Left ventricle myocardium superior (tissue), 1 donor: Measurements from ENCODE around the gene CAMKK2. TPM values are rescaled to one million over a fixed set of nuclear protein-coding genes. Genes with fewer than 3 reads are reported as not detected.
"Not testable (repeated sequence)": the region's sequence is repeated elsewhere in the genome, so short reads cannot be mapped to it uniquely, and the experiment has no call there.

Experiments
- ATAC-seq: fragments of 200-7000 bp; cut with Tn5 transposase; one replicate; pipeline ENCODE4 v1.9.1; 2020; ENCODE audit warnings: mild to moderate bottlenecking, moderate library complexity
- DNase-seq: peaks from one replicate; pipeline ENCODE4 v3.0.0-alpha.2; 2020
- intact Hi-C: fragments of 100-400 bp; cut with micrococcal nuclease; formaldehyde crosslinking; loops from one replicate; pipeline ENCODE4 v1.11.0; 2022
- long read RNA-seq: library from polyadenylated mRNA; unstranded; transcript quantifications from one replicate; pipeline ENCODE4 v2.0.0, GENCODE V29; 2021
- total RNA-seq: library from RNA; stranded (reverse); fragmentation: NEBNext Ultra II Directional; extraction: Animal tissue kit (Norgen Biotek cat#: 25700); gene quantifications from one replicate; pipeline ENCODE4 v1.2.1, GENCODE V29; 2021
- donor health status: DM: no; HTN: yes; CAD: no; lungs with severe emphysema.

The CAMKK2 gene
- 16.8 TPM for total RNA-seq
- long read RNA-seq, transcript CAMKK2-208 (16 exons, 2,006 nt), result major isoform, 11 of 36 reads
- long read RNA-seq, transcript CAMKK2-207 (17 exons, 2,116 nt), result minor isoform, 5 of 36 reads
- long read RNA-seq, partial matches to known transcripts, result 6 of 36 reads
- long read RNA-seq, other reads (novel, unspliced or antisense), result 14 of 36 reads

DNA sequence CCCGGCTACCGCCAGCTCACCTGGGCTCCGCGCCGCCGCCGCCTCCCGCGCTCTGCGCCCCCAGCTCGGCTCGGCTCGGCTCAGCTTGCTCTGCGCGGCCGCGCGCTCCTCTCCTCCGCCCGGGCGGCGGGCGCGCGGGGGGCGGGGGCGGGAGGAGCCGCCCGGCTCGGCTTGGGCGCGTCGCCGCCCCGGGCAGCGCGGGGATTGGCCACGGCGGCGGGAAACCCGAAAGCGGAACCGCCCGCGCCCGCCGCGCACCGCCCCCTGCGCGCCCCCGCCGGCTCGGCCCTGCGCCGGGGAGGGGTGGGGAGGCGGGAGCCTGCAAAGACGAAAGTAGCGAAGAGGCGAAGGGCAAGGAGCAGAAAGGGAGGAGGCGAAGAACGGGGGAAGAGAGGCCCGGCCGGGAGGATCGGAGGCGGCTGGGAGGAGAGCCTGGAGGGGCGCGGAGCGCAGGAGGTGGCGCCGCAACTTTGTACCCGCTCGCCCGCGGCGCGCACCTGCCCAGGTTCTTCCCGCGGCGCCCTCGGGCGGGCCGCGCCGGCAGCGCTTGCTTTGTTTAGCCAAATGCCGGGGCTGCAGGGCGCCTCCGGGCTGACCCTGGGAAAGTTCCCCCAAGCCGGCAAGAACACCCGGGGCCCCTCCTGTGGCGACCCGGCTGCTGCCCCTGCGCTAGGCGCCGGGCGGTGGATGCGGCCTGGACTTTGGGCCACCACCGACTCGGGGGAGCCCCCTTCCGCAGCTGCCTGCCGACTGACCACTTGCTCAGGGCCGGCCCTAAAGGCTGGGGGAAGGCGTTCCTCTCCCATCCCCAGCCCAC is at the start of gene CAMKK2:
Gene CAMKK2, minus strand, starts transcription at position 92 of the 817 bp plus-strand sequence. CDS start 22,183 bp downstream, outside the sequence.
- intact Hi-C loops, result no loop called here
- DNase-seq (peak; percentile 92), ATAC-seq (peak; percentile 97)

GRCh38 chr12:121345151-121345815 is 48.8 kb upstream of the CAMKK2 start:
- DNase-seq, result no peak
- no peak for ATAC-seq
- intact Hi-C loops, result loop anchor here (10.0 kb wide), 1 partner anchor 60 kb away; the partner anchor contains the start of gene RNF34

DNA sequence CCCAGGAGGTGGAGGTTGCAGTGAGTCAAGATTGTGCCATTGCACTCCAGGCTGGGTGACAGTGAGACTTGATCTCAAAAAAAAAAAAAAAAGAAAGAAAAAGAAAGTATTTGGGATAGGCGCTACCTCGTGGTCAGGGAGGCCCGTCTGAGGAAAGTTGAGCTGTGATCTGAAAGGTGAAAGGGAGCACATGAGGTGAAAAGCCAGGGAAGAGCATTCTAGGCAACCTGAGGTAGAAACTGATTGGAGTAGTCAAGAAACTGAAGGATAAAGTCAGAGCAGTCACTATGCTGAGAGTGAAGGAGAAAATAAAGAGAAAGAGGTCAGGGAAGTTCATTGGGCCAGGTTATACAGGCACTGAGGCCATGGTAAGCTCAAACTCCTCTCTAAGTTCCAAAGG is 48.0 kb upstream of the CAMKK2 start:
- intact Hi-C loops, result loop anchor here (10.0 kb wide), 1 partner anchor 60 kb away; the partner anchor contains the start of gene RNF34
- DNase-seq, result no peak
- ATAC-seq, result no peak

DNA sequence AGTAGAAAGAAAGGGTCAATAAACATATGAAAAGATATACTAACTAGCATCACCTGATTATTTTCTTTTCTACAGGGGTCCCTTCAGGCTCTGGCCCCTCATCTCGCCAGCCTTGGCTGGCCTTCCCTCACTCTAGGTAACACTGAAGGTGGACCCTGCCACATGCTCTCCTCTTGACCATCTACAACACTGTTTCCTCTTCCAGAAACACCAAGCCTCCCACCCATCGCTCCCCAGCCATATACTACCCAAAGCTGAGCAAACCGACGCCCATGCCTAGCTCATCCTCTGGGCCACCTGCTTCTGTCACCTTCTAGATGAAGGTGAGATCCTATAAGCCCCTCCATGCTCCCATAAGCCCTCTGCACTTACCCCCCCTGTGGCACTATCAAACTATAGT is 40.9 kb upstream of the CAMKK2 start:
- no peak for ATAC-seq
- intact Hi-C loops, result loop anchor here (10.0 kb wide), 1 partner anchor 107 kb away; no protein-coding TSS in a partner anchor
- no peak for DNase-seq

GRCh38 chr12:121334513-121335343 is 38.2 kb upstream of the CAMKK2 start:
- no peak for DNase-seq
- intact Hi-C loops, result loop anchor here (10.0 kb wide), 1 partner anchor 110 kb away; no protein-coding TSS in a partner anchor
- ATAC-seq, result peak; percentile 84

DNA sequence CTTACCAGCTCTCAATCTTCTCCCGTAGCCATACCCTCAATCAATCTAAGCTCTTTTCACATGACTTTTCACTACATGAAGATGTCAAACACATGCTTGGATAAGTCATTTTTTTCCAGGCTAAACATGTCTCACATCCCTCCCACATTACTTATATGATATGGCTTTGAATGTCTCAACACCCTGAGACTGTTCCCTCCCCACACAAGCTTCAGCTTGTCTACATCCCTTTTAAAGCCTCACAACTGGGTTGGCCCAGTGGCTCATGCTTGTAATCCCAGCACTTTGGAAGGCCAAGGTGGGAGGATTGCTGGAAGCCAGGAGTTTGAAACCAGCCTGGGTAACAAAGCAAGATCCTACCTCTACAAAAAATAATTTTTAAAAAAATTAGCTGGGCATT is 37.2 kb upstream of the CAMKK2 start:
- ATAC-seq, result no peak
- intact Hi-C loops, result loop anchor here (10.0 kb wide), 1 partner anchor 111 kb away; no protein-coding TSS in a partner anchor
- no peak for DNase-seq

- ATAC-seq, result no peak
- intact Hi-C loops, result loop anchor here (10.0 kb wide), 1 partner anchor 114 kb away; no protein-coding TSS in a partner anchor
- DNase-seq, result no peak
Measured at GRCh38 chr12:121331248-121331647, 34.7 kb upstream of the CAMKK2 start.

GRCh38 chr12:121330692-121331091 is 34.2 kb upstream of the CAMKK2 start:
- intact Hi-C loops, result loop anchor here (10.0 kb wide), 1 partner anchor 114 kb away; no protein-coding TSS in a partner anchor
- DNase-seq (no peak), ATAC-seq (no peak)

DNA sequence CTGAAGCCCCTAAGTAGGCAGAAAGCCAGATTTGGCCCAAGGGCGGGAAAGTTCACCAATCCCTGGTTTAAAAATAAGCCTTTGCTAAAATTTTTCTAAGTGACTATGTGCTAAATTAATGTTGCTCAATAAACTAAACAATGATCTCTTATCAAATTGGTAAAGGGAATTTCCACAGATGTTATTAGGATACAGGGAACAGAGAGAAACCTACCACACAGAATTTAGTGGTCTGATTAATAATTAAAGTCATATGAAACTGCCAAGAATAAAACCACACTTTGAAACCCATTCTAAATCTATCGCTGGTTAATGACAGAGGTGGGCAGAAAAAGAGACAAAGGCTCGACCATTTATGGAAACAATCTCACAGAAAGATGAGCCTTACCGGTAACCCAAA is 33.7 kb upstream of the CAMKK2 start:
- no peak for ATAC-seq
- intact Hi-C loops, result loop anchor here (10.0 kb wide), 1 partner anchor 115 kb away; no protein-coding TSS in a partner anchor
- no peak for DNase-seq

GRCh38 chr12:121328620-121329019 is 32.1 kb upstream of the CAMKK2 start:
- intact Hi-C loops, result no loop called here
- no peak for ATAC-seq
- no peak for DNase-seq

GRCh38 chr12:121326996-121327674 is 30.6 kb upstream of the CAMKK2 start:
- ATAC-seq (no peak), DNase-seq (no peak)
- intact Hi-C loops, result no loop called here

DNA sequence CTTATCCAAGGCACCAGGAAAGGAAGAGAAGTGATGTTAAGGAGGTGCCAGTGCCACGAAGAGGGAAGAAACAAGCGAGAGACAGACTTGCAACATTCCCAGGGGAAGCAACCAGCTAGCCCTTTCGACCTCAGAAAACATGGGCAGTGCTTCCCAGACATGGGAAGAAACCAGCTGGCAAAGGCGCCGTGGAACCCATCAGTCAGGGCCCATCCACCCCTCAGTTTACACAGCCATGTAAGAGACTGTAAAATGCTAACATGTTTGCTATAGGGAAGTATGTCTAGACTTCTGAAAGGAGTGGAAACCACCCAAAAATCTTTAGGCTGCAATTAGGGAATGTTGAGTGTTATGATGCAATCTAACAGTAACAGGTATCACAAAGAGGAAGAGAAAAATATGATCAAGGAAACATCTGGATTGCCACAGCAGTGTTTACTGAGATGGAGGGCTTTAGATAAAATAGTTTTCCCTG is 29.4 kb upstream of the CAMKK2 start:
- no peak for DNase-seq
- intact Hi-C loops, result no loop called here
- no peak for ATAC-seq

DNA sequence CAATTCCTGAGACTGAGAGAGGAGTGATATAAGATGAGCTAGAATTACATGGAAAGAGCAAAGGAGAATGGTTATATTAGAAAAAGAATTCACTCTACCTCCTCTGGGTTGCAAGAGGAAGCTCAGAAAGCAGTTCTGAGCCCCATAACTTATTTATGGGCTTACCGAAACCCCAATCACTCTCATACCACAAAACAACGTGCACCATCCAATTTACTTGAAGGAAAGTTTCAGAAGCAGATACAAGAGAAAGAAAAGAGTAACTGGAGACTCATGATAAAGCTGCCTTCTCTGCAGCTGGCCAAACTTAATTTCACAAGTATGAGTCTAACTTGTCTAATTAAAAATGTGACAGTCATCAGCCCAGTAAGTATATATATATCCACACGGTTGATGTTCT is 27.4 kb upstream of the CAMKK2 start:
- DNase-seq, result no peak
- no peak for ATAC-seq
- intact Hi-C loops, result no loop called here

DNA sequence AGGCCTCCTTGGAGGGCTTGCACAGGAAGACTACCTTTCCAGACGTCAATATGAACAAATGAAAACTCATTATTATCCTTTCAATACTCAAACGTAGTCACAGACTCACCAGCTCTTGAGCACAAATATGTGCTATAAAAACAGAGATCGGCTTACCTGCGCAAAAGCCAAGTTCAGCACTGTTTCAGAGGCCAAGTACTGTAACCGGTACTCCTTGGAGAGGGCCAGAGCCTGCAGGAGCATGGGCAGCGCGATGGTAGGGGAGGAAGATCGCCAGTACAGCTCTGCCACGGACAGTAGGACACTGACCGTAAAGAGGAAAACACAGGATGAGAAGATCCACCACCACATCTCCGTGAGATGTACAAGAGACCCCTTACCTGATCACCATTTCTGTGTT is 21.6 kb upstream of the CAMKK2 start:
- DNase-seq, result no peak
- intact Hi-C loops, result no loop called here
- ATAC-seq, result no peak

DNA sequence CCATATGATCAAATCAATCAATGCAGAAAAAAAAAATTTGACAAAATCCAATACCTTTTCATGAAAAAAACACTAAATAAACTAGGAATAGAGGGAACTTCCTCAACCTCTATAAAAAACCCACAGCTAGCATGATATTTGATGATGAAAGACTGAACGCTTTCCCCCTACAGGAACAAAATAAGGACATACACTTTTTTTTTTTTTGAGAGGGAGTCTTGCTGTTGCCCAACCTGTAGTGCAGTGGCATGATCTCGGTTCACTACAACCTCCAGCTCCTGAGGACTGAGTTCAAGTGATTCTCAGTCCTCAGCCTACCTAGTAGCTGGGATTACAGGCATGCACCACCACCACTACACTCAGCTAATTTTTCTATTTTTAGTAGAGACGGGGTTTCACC is 17.9 kb upstream of the CAMKK2 start:
- intact Hi-C loops, result no loop called here

GRCh38 chr12:121310231-121310630 is 13.7 kb upstream of the CAMKK2 start:
- ATAC-seq, DNase-seq, intact Hi-C loops: not testable (repeated sequence)

More for the DNA sequence above, 17.9 kb upstream of the CAMKK2 start:
- no peak for DNase-seq
- no peak for ATAC-seq

DNA sequence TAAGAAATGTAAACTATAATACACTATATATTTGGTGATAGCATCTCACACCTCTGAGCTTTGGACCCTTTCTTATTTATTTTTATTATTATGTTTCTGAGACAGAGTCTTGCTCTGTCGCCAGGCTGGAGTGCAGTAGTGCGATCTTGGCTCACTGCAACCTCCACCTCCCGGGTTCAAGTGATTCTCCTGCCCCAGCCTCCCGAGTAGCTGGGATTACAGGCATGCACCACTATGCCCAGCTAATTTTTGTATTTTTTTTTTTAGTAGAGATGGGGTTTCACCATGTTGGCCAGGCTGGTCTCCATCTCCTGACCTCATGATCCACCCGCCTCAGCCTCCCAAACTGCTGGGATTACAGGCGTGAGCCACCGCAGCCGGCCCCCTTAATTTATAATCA is 10.9 kb upstream of the CAMKK2 start:
- intact Hi-C loops, ATAC-seq, DNase-seq: not testable (repeated sequence)

GRCh38 chr12:121304306-121304705 is 7.8 kb upstream of the CAMKK2 start:
- ATAC-seq, result no peak
- intact Hi-C loops, result no loop called here

More at GRCh38 chr12:121304306-121304705, 7.8 kb upstream of the CAMKK2 start:
- DNase-seq, result no peak
